Stimulated activated CD8-positive, alpha-beta memory T cell treated with anti-CD3 and anti-CD28 coated beads, Interleukin-2, amount 100 ng/mL, for 1 hour (primary cell): ENCODE measurements around the gene CDH23.

ENCODE experiments used
- DNase-seq, 2 donors: peaks; one replicate each; pipeline ENCODE4 v3.0.0-alpha.2; 2020; ENCODE audit warnings: low read depth in 2 of 2

CDH23 gene

DNA sequence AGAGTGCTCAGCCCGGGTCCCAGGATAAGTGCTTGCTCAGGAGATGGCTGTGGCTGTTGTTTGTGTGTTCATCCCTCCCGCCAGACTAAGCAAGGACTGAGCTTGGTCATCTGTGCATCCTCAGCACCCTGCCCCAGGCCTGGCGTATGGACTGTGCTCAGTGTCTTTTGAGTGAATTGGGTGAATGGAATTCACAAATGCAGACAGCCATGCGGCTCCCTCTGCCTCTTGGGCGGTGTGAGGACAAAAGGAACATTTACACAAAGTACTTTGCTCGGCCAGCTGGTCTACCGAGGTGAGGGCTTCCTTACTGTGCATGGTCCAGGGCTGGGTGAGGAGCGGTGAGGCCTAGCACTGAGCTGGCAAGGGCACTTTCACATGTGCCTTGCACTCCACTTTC, 120.2 kb downstream of the CDH23 start:
- no peak for DNase-seq

DNA sequence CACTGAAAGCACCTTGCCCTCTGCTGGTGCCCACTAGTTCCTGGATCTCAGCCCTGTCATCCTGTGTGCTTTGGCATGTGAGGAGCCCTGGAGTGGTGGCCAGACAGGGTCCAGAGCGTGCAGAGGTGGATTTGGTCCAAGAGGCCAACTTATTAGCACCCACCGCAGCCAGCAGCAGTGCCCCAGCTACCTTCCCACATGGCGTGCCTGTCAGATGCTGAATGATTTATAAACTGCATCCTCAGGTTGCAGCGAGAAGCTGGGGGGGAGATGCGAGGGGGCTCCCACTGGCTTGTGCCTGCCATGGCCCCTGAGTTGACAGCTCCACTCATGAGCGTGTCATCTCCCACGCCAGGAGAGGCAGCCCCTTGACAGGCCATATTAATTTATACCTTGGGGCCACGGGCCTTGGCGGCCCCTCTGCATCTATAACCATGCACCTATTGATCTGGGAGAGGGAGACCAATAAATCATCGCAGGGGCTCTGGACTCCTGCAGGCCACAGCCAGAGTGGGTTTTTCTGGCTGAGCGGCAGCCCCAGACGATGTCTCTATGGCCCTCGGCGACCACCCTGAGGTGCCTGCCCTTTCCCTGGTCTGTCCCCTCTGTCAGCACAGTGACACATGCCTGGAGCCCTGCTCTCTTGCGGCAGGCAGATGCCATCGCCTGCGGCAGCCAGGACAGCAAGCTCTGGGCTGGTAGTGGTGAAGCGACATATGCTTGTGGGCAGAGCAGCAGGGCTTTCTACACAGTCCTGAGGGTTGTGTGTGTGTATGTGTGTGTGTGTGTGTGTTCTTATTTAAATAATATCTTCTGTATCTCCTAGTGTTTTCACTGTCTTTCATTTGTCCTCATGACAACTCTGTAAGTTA, 120.8 kb downstream of the CDH23 start:
- no peak for DNase-seq

DNA sequence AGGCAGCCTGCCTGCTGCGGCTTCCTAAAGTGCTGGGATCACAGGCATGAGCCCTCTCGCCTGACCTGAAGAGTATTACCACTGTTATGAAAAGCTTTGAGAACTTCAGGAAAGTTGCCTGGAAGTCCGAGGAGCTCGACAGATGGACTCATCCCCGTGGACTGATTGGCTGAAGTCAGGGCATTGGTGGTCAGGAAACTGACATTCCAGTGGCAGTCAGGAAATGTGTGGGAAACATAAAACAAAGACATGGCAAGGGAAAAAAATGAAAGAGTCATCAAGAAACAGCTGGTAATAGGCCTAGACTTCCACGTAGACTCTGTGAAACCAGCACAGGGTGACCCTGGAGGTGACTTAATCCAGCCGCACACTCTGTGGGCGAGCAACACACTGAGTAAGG, 123.3 kb downstream of the CDH23 start:
- no peak for DNase-seq

DNA sequence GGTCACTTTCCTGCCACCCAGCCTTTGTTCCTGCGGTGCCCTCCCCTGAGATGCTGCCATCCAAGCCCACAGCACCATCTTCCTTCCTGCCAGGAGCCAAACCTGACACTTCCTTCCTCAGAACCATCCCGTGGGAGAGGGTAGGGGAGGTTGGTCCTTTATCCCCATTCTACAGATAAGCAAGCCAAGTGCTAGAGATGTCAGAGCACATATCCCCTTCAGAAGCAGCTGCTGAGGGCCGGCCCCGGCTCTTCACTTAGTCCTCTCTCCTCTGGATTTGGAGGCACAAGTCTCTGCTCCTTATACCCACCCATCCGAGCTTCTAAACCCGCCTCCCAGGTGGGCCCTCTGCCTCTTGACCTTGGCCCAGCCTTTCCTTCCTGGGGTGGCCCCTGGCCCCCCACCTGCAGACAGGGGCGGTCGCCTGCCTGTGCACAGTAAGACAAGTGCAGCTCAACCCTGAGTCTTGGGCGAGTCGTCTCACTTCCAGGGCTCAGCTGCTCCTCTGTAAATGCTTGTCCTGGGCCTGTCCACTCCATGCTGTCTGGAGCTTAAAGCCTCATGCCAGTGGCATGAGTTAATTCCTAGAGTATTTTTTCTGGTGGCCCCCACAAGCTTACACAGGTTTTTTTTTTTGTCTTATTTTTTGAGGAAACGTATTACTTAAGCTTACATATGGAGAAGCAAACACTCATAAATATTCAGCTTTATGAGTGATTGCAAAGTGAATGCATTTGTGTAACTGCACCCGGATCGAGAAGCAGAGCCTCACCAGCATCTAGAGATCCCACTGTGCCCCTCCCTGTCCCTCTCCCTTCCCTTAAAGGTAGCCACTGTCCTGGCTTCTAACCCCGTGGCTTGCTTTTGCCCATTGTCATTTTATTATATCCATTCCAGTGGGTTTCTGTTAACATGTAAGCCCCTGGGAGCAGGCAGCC, 125.1 kb downstream of the CDH23 start:
- DNase-seq, result no peak

DNA sequence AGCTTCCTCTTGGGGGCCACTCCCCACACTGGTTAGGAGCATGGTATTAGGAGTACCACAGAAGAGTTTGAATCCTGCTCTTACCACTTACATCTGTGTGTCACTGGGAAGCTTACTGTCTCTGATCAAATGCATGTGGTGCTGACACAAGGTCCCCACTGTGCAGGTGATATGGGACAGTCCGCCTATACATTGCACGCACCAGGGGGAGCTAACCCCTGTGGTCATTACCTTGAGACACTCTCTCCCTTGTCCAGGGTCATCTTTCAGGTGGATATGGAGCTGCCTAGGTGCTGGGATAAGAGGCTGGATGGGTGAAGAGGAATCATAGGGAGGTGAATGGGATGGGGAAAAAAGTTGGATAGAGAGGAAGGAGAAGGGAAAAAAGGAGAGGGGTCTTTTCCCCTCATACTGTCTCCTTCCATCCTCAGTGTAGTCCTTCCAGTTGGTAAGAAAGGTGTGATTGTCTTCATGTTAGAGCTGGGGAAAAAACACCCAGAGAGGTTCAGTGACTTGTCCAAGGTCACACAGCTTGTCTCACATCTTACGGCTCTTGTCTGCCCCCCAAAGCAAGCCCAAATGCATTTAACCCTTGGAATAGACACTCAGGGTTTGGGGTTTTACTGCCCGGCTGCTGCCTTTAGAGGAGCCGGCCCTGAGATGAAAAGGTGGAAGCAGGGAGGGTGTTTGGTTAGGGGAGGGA, 125.9 kb downstream of the CDH23 start:
- DNase-seq, result no peak

DNA sequence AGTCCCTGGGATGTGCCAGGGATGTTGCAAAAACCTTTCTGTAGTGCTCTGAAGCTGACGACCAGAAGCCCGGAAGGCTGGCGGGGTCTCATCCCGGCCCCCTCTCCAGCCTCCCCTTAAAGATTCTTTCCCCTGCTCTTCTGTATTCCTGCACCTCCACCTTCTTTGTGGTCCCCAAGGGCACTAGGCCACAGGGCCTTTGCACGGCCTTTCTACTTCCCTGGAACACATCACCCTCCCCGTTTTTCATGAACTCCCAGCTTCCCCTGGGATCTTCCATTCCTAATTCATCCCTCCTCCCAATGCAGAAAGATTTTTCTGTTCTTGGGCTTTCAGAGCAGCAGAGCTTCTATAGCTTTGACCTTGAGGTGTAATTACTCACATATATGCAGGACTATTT, 127.0 kb downstream of the CDH23 start:
- DNase-seq, result no peak

DNA sequence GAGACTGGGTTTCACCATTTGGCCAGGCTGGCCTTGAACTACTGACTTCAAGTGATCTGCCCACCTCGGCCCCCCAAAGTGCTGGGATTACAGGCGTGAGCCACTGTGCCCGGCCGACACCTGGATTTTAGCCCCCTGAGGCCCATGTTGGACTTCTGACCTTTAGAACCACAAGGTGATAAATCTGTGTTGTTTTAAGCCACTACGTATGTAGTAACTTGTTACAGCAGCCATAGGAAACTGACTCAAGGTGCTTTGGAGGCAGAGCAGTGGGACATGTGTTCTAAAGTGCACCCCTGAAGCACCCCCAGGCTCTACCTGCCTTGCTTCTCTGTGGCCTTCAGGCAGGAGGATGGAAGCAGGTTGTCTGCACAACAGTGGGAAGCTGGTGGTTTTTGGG, 128.4 kb downstream of the CDH23 start:
- DNase-seq, result no peak

DNA sequence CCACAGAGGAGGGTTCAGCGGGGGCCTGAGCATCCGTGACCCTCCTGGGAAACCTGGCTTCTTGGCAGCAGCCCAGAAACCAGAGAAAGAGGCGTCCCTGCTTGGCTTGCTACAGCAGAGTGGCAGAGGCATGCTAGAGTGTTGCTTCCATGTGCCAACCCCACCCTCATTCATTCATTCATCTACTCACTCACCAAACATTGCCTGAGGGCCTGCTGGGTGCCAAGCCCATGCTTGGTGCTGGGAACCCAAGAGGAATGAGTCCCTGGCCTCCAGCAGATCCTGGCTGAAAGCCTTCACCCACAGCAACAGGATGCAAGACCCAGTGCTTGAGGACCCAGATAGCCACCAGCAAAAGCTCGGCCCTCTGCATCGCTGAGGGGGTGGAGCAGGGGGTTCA, 129.0 kb downstream of the CDH23 start:
- DNase-seq, result no peak

DNA sequence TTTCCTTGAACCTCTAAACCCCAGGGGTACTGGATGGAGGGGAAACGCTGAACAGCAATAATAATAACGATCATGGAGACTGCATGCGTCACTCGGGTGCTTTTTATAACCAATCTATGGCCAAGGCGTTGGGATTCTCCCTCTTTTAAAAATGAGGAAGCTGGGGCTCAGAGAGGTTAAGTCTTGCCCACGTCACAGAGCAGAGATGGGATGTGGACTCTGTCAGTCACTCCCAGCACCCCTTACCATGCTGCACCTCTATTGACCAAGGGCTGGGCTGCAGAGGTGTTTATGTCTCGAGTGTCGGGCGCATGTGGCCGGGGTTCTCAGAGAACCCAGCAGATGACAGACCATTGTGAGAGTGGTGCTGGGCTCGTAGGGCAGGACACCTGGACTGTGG, 129.9 kb downstream of the CDH23 start:
- no peak for DNase-seq

DNA sequence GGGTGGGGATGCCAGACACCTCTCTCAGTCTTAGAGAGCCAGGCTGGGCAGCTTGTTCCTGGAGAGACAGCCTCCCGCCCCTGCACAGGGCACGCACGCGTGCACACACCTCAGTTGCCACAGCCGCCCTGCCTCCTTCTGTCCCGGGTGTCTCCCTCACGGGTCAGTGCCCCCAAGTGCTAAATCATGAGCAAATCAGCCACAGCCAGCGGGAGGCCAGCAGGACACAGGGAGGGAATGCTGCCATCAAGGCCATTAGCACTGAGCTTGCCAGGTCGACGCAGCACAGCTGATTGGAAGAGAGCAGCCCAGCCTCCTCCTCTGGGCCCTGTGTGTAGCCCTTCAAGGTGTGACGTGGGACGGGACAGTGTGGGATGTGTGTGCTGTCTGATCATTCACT, 130.4 kb downstream of the CDH23 start:
- DNase-seq, result no peak

DNA sequence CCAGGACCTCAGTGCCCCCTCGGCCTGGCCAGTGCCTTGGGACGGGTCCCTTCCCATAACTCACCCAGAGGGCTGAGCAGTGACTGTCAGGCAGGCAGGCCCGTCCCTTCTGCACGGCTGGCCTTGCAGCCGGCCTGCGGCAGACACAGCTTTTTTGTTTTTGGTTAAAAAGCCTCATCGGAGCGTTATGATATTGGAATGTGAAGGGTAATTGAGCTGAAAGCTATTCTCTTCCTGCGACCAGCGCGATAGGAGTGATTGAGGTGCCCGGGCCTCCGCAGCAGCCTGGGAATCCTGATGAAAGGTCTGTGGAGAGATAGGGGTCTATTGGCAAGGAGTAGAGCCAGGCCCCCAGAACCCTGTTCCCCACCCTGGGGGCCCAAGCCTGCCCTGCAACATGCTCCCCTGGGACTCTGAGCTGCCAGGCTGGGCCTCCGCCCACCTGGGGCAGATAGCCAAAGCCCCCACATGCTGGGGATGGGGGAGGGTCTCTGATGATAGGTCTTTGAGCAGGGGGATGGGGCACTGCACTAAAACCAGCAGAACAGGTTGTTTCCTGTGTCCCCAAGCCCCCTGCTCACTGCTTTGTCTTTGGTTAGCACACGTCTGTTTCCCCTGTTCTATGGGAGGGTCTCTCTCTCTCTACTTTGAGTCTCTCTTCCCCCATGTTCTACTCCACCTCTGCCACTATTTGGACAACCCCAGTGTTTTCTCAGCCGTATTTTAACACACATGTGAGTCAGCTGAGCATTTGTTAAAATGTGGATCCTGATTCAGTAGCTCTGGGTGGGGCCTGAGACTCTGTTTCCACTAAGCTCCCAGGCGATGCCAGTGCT, 131.9 kb downstream of the CDH23 start:
- no peak for DNase-seq

DNA sequence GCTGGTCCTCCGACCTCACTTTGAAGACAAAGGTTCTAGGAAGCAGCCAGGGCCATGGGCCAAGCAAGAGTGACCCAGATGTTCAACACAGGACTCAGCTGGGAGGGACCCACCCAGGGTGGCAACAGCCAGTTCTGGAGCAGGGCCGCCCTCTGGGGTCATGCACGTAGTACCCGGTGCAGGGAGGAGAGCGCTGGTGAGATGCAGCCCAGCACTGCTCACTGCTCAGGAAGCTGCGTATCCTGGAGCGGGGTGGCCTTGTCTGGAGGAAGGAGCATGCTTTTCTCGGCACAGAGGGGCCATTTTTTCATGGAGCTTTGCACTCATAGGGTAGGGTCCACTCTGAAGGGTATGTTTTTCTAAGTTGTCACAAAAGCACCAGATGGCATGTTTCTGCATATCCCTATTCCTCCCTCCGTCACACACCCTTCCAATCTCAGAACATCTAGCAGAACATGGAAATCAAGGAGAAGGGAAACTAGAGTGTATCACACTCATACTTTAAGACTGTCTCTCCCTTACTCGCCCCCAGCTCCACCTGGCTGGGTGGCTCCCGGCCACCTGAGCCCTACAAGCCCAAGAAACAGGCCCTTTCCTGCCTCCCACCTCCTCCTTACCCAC, 132.6 kb downstream of the CDH23 start:
- no peak for DNase-seq

DNA sequence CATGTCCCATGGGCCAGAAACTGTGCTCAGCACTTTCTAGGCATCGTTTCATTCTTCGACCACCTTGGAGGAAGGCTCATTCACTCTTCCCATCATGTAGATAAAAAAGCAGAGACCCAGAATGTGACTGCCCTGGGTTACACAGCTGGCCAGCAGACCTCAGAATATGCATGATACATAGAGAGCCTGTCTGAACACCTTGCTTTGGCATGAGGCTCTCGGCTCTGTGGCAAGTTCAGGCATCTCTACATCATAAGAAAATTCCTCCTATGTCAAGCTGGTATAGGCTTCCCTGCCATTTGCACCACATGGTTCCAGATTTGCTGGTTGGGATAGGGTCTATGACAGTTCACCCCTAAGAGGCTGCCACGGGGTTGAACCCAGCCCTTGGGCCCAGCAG, 134.1 kb downstream of the CDH23 start:
- DNase-seq, result no peak

DNA sequence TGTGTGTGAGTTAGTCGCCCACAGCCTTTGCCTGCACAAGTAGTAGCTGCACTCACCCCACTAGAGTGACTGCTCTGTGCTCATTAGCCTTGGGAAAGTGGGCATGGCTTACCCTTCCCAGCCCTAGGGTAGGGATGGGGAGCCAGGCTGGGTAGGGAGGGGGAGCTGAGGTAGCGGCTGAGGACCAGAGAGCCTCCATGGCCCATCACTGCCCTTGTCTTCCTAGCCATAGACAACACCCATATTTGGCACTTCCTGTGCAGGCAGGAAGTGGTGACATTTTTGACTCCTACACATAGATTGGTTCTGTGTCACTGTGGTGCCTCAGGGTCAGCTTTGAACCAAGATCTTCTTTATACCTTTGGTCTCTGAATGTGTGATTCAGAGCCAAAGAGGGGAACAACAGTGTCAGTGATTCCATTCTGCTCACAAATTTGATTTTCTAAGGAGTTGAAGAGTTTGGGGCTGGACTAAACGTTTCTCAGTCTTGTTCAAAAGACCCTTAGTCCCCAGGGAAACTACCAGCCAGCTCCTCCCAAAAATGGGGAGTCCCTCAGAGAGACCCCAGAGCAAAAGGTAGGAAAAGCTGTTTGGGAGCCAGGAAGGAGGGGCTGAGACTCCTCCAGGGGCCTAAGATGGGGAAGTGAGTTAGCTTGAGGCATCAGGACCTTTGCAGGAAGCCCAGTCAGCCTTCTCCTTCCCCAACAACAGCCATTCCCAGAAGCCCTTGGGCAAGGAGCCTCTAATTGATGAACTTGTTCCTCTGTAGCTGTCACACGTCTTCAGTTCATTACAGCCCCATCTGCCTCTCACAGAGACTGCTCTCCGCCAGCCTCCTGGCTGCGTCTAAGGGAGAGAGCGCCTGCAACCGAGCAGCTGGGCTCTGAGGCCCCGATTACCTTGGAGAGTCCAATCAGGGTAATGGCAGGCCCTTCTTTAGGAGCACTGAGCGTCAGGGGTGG, 135.0 kb downstream of the CDH23 start:
- DNase-seq, result no peak

DNA sequence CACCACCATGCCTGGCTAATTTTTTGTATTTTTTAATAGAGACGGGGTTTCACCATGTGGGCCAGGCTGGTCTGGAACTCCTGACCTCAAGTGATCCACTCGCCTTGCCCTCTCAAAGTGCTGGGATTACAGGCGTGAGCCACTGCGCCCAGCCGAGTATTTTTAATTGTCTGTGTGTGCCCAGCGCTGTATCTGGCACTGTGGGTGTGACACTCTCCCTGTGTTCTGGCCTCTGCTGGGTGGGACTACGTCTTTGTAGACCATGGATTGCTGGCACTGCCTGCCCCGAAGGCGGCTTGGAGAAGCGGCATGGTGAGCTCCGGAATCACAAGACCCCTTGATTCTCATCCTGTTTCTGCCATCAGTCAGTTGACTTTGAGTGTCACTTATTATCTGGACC, 136.2 kb downstream of the CDH23 start:
- no peak for DNase-seq

DNA sequence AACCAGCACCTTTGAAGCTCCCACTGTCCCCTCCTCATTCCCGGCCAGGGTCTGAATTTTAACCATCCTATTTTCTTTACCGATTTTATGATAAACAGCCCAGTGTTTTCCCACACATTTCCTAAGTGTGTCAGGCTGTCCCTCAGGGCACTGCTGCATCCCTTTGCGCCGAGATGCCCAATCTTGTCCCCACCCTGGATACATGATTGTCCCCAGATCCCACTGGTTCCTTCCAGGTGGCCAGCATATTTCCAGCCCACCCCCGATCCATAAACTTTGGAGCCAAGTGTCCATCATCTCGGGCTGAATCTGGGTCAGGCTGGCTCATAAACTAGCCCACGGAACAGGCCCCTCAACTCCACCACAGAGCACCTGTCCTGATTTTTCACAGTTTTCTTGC, 137.2 kb downstream of the CDH23 start:
- DNase-seq, result no peak

DNA sequence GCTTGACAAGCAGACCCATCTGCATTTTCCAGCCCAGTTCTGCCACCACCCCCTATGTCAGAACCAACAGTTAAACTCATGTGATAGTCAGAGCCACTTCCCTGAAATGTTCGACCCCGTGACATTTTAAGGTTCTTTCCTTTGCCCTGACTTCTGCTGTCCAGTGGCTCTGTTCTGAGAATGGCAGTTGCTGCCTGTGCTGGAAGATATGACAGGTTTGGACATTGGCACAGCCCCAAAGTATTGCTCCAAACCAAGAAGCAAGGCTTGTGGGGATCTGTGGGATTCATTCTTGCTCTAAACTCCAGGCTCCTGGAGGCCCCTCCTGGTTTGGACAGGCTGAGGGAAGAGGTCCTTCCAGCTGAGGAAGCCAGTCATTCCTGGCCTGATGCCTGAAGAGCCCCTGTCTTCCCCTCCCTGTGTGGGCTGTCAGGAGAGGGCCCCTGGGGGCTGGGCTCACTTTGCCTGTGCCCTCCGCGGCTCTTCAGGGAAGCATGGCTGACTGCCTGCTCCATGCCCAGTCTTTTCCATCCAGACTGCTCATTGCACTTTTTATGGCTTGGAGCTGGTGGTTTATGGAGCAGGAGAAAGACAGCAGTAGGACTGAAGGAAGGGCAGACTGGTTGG, 138.0 kb downstream of the CDH23 start:
- no peak for DNase-seq

DNA sequence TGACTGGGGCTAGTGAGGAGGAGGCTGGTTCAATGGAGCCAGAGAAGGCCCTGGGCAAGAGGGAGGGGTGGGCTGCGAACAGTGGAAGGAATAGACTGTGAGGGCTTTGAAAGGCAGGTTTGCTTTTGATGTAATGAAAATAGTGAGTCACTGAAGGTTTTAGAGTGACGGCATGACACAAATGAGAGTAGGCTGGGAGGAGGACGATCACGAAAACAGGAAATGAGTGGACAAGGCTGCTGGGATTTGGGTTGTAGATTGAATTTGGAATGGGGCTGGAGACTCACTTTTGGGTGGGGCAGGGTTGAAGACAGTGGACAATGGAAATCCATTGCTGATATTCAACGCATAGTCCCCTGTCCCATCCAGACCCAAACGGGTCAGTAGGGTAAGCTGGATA, 139.6 kb downstream of the CDH23 start:
- DNase-seq, result no peak

DNA sequence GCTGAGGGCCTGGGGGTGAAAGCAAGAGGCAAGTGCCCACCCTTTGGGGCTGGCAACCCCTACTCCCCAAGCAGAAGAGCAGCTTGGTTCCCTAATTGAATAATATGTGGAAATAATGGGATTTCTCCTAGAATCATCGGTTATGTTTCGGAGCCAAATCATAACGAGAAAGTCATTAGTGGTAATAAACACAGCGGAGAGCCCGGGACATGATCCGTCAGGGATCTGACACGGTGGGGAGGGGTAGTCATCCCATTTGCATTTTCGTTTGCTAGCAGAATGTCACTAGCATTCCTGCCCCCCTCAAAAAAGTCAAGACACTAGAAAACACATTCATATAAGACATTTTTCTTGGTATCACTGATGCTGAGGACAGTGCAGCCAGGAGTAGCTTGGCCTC, 140.4 kb downstream of the CDH23 start:
- no peak for DNase-seq
